Mesendoderm (in vitro differentiated cells): ENCODE results near the gene PBX2. TPM values are rescaled to one million over a fixed set of nuclear protein-coding genes. Genes with fewer than 3 reads are reported as not detected.

Experiments used
- small RNA-seq: library from polyadenylated mRNA; stranded (forward); fragments of <200 nt; extraction: miRNeasy Mini kit (QIAGEN cat#:217004); gene quantifications from one replicate; pipeline ENCODE3, GENCODE V24; 2013; ENCODE audit not compliant: insufficient read depth

The PBX2 gene

Small RNA genes within 50 kb of the gene (small RNA-seq; reads per million reads assigned to genes)
- gene AL662884.1, result not detected
- not detected for gene MIR6833
